DOHH2 (cell line): ENCODE measurements around the gene SCGB1C2.
"Not testable (repeated sequence)": the region's sequence is repeated elsewhere in the genome, so short reads cannot be mapped to it uniquely, and the experiment has no call there.

ENCODE experiments used
- EZH2phosphoT487 ChIP-seq: fragments of 200-600 bp; sonication (generic); IDR thresholded peaks from 2 replicates; pipeline ENCODE4 v1.6.1; 2017; ENCODE audit warnings: borderline replicate concordance, mild to moderate bottlenecking, antibody characterized with exemption, low read length, moderate library complexity, mixed read lengths
- TF ChIP-seq, protein P1 (sequence below): fragments of 200-600 bp; sonication (generic); IDR thresholded peaks from one replicate; pipeline ENCODE4 v1.5.1; 2014; ENCODE audit warnings: antibody characterized with exemption, mild to moderate bottlenecking, low read depth, low read length; ENCODE audit not compliant: poor library complexity, severe bottlenecking

GRCh38 chr17:135022-135421, 2.3 kb upstream of the SCGB1C2 start:
- TF ChIP-seq, protein P1, sequence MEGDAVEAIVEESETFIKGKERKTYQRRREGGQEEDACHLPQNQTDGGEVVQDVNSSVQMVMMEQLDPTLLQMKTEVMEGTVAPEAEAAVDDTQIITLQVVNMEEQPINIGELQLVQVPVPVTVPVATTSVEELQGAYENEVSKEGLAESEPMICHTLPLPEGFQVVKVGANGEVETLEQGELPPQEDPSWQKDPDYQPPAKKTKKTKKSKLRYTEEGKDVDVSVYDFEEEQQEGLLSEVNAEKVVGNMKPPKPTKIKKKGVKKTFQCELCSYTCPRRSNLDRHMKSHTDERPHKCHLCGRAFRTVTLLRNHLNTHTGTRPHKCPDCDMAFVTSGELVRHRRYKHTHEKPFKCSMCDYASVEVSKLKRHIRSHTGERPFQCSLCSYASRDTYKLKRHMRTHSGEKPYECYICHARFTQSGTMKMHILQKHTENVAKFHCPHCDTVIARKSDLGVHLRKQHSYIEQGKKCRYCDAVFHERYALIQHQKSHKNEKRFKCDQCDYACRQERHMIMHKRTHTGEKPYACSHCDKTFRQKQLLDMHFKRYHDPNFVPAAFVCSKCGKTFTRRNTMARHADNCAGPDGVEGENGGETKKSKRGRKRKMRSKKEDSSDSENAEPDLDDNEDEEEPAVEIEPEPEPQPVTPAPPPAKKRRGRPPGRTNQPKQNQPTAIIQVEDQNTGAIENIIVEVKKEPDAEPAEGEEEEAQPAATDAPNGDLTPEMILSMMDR, result not testable (repeated sequence)
- not testable (repeated sequence) for TF ChIP-seq EZH2phosphoT487
